HepG2 (cell line): Measurements from ENCODE around the gene ZNF683. TPM values are rescaled to one million over a fixed set of nuclear protein-coding genes. Genes with fewer than 3 reads are reported as not detected.
A peak's percentile ranks its signal among the peaks of the same experiment; 100 is the strongest.

Source experiments
- ATAC-seq: fragments of 200-7000 bp; cut with Tn5 transposase; 3 replicates; pipeline ENCODE4 v1.9.1; 2020; ENCODE audit warnings: mild to moderate bottlenecking, moderate library complexity
- BruUV-seq: library from RNA; stranded (reverse); fragments of 400-500 nt; replicated peaks from 2 replicates; lab custom pipeline; 2021; lab: Mats Ljungman, UMichigan
- CTCF ChIA-PET: fragments of 300-600 bp; formaldehyde crosslinking; extraction: SDS; loops from one replicate; lab custom pipeline; 2021; ENCODE audit warnings: low total read pairs, inconsistent platforms, low intra/inter-chr PET ratio; lab: Yijun Ruan, JAX
- POLR2A ChIA-PET: fragments of 350-600 bp; sonication (Branson Sonifier 250); formaldehyde crosslinking; loops from one replicate; lab custom pipeline; 2020; ENCODE audit warnings: antibody characterized with exemption, inconsistent platforms; lab: Yijun Ruan, JAX
- DNase-seq: peaks from one replicate; pipeline ENCODE4 v3.0.0-alpha.2; 2015; ENCODE audit warnings: low spot score
- FAIRE-seq: peaks from 3 replicates; lab custom pipeline; 2011; peaks lifted over from hg19 to GRCh38; lab: Jason Lieb, UNC
- H2AFZ ChIP-seq: one replicate; pipeline ENCODE4 v1.6.1; 2011; ENCODE audit warnings: low read length, inconsistent platforms
- H3K27ac ChIP-seq: fragments of 300-600 bp; 3 replicates; pipeline ENCODE4 v1.8.0; 2011; ENCODE audit warnings: mixed run types, mild to moderate bottlenecking, mixed read lengths, low read length, inconsistent platforms; ENCODE audit not compliant: insufficient read depth; ENCODE audit errors: extremely low read length
- H3K27me3 ChIP-seq, 2 experiments: fragments of 200-600 bp in 1 of 2; 2 replicates in 1 of 2; 3 replicates in 1 of 2; pipeline versions ENCODE4 v1.6.0 to v1.8.0; 2011; ENCODE audit warnings: low read length in 2 of 2, mild to moderate bottlenecking in 2 of 2, moderate library complexity in 2 of 2, inconsistent platforms in 1 of 2; ENCODE audit not compliant: insufficient read depth in 2 of 2, control insufficient read depth in 1 of 2
- H3K36me3 ChIP-seq, 2 experiments: fragments of 200-600 bp in 1 of 2; replicated peaks in 1 of 2; 2 replicates in 1 of 2; 3 replicates in 1 of 2; pipeline versions ENCODE4 v1.5.1 to v1.8.0; 2011; ENCODE audit warnings: low read length in 2 of 2, inconsistent platforms in 1 of 2; ENCODE audit not compliant: insufficient read depth in 2 of 2, control insufficient read depth in 1 of 2
- H3K4me1 ChIP-seq: 2 replicates; pipeline ENCODE4 v1.5.1; 2012; ENCODE audit warnings: low read length, inconsistent platforms; ENCODE audit not compliant: insufficient read depth
- H3K4me2 ChIP-seq: 2 replicates; pipeline ENCODE4 v1.6.0; 2011; ENCODE audit warnings: low read depth, low read length, inconsistent platforms
- H3K4me3 ChIP-seq, 3 experiments: fragments of 200-600 bp in 1 of 3; sonication (generic), shearing (Covaris generic) in 1 of 3; replicated peaks in 1 of 3; 2 replicates each; pipeline ENCODE4 v1.5.1; 2011 to 2016; ENCODE audit warnings: low read length in 3 of 3, inconsistent platforms in 2 of 3, low read depth in 2 of 3, mild to moderate bottlenecking in 2 of 3, control low read depth in 1 of 3, mixed read lengths in 1 of 3; ENCODE audit not compliant: insufficient read depth in 1 of 3
- H3K79me2 ChIP-seq: one replicate; pipeline ENCODE4 v1.6.1; 2011; ENCODE audit warnings: low read length, inconsistent platforms; ENCODE audit not compliant: insufficient read depth
- H3K9ac ChIP-seq: 2 replicates; pipeline ENCODE4 v1.6.0; 2011; ENCODE audit warnings: mild to moderate bottlenecking, low read depth, low read length, inconsistent platforms; ENCODE audit not compliant: insufficient read depth
- H3K9me3 ChIP-seq: 2 replicates; pipeline ENCODE4 v1.5.1; 2012; ENCODE audit warnings: mild to moderate bottlenecking, low read length
- H4K20me1 ChIP-seq: 2 replicates; pipeline ENCODE4 v1.6.0; 2011; ENCODE audit warnings: inconsistent platforms, mild to moderate bottlenecking, low read length, moderate library complexity; ENCODE audit not compliant: insufficient read depth
- ATF1 ChIP-seq: IDR thresholded peaks from 2 replicates; pipeline ENCODE4 v1.6.1; 2016; ENCODE audit warnings: mild to moderate bottlenecking, control low read depth
- BRCA1 ChIP-seq: sonication (generic); formaldehyde crosslinking; IDR thresholded peaks from 2 replicates; pipeline ENCODE4 v1.4.0; 2020; ENCODE audit warnings: missing genetic modification reagents
- FIP1L1 ChIP-seq: fragments of 200-400 bp; formaldehyde crosslinking; IDR thresholded peaks from 2 replicates; pipeline ENCODE4 v1.6.1; 2018; ENCODE audit warnings: low read depth, mild to moderate bottlenecking, low read length, moderate library complexity, borderline replicate concordance; ENCODE audit not compliant: insufficient read depth
- KLF15 ChIP-seq: sonication (generic); formaldehyde crosslinking; IDR thresholded peaks from 2 replicates; pipeline ENCODE4 v1.8.1; 2023; ENCODE audit warnings: borderline replicate concordance, mild to moderate bottlenecking, inconsistent platforms, missing genetic modification reagents, mixed read lengths
- ZBTB25 ChIP-seq: IDR thresholded peaks from 2 replicates; pipeline ENCODE4 v1.6.1; 2018; ENCODE audit warnings: missing genetic modification reagents
- ZKSCAN8 ChIP-seq: IDR thresholded peaks from 2 replicates; pipeline ENCODE4 v1.6.1; 2016; ENCODE audit warnings: borderline replicate concordance, missing genetic modification reagents, missing compliant biosample characterization
- ZMYM3 ChIP-seq: sonication (generic); formaldehyde crosslinking; IDR thresholded peaks from 2 replicates; pipeline ENCODE4 v1.5.1; 2020; ENCODE audit warnings: mild to moderate bottlenecking, missing genetic modification reagents
- ZNF205 ChIP-seq: IDR thresholded peaks from 2 replicates; pipeline ENCODE4 v1.6.1; 2018; ENCODE audit warnings: missing biosample characterization, missing genetic modification reagents
- ZNF317 ChIP-seq: sonication (generic); formaldehyde crosslinking; IDR thresholded peaks from 2 replicates; pipeline ENCODE4 v1.5.0; 2020; ENCODE audit warnings: mild to moderate bottlenecking, missing genetic modification reagents
- WGBS: methylation state at CpG from one replicate; pipeline ENCODE4 v1.1.6; 2017; ENCODE audit warnings: low lambda C conversion rate; 5-methylcytosine and 5-hydroxymethylcytosine counted together
- in situ Hi-C: cut with HindIII; loops from 2 replicates; pipeline ENCODE4 v1.10.0; 2017; ENCODE audit warnings: low pct_unique_long_range_greater_than_20kb; ENCODE audit not compliant: extremely low pct_ligation_motif_present
- intact Hi-C: fragments of 100-400 bp; cut with micrococcal nuclease; formaldehyde crosslinking; loops from one replicate; pipeline ENCODE4 v1.10.0; 2022; ENCODE audit not compliant: unreplicated experiment
- polyA plus RNA-seq, 8 experiments: library from polyadenylated mRNA; depleted of rRNA in 3 of 8; stranded (reverse) in 7 of 8; unstranded in 1 of 8; fragments of >200 nt; fragmentation: Illumina TruSeq in 4 of 8; extraction: Trizol in 4 of 8; gene quantifications; 2 replicates each; pipeline versions ENCODE4 v1.2.1 to v1.2.3, GENCODE V29; 2011 to 2016; ENCODE audit warnings: low read depth in 4 of 8, missing spikeins in 1 of 8, mixed read lengths in 1 of 8; ENCODE audit not compliant: insufficient read depth in 1 of 8
- total RNA-seq, 5 experiments: library from RNA; depleted of rRNA; stranded (reverse); fragments of >200 nt; fragmentation: Illumina TruSeq; extraction: Trizol; gene quantifications; 2 replicates each; pipeline ENCODE4 v1.2.3, GENCODE V29; 2016; ENCODE audit warnings: low read depth in 1 of 5

The ZNF683 gene
- total and polyA plus RNA-seq, 2 of the 13 experiments (the other 11 are each of a cell fraction or from before 2014, with no cell fraction given) = not detected

- Histone ChIP-seq H3K27me3 (no peaks in the 10 kb centered on the region), H3K4me3 (no peak overlapping the region), H3K4me2 (no peak overlapping the region), H4K20me1 (no peaks in the 10 kb centered on the region), H3K79me2 (no peaks in the 10 kb centered on the region), H3K9ac (no peak overlapping the region), H3K36me3 (no peaks in the 10 kb centered on the region), H3K27ac (no peak overlapping the region), H3K4me1 (peaks cover 23% of the 10 kb centered on the region), H2AFZ (no peak overlapping the region), H3K9me3 (no peaks in the 10 kb centered on the region)
- in situ Hi-C loops = no loop called here
- DNase-seq (no peak), ATAC-seq (no peak), FAIRE-seq (no peak)
- POLR2A ChIA-PET = interaction anchor here (3.4 kb wide), 1 partner anchor 10 kb away, joined by 20 read pairs; no protein-coding TSS in a partner anchor
- TF ChIP-seq ZMYM3 (CRISPR knock-in tag) (0 out of 2 replicates have a peak, but pooled peaks have one; percentile 18), ZNF205 (CRISPR knock-in tag) (no peak), ZKSCAN8 (CRISPR knock-in tag) (peak; percentile 70; the same call in 1 of the 2 replicates)
- 88% methylated on average over 4 of the region's 4 CpGs for WGBS
- intact Hi-C loops = no loop called here
- BruUV-seq = no TSS peak
- CTCF ChIA-PET = no interaction called here
These were observed 32.5 kb downstream of the ZNF683 start for GRCh38 chr1:26340047-26340481.

DNA sequence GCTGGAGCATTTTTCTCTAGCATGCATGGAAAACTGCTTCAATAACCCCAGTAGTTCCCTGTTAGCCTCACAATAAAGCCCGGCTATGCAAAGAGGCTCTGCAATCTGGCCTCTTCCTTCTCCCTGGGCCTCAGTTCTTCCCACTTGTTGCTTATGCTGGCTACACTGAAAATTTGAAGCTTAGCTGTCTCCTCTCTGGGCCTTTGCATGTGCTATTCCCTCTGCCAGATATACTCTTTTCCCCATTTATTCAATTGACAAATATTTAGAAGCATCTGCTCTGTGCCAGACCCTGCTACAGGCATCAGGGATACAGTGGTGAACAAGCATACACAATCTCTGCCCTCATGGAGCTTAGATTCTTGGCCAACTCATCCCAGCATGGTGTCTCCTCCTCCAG lies 33.9 kb downstream of the ZNF683 start:
- ATAC-seq (no peak), FAIRE-seq (no peak), DNase-seq (no peak)
- Histone ChIP-seq H3K27me3 (no peaks in the 10 kb centered on the region), H3K79me2 (no peaks in the 10 kb centered on the region), H4K20me1 (no peaks in the 10 kb centered on the region), H2AFZ (no peak overlapping the region), H3K36me3 (no peaks in the 10 kb centered on the region), H3K9me3 (no peaks in the 10 kb centered on the region), H3K4me2 (no peak overlapping the region), H3K4me1 (peaks cover 23% of the 10 kb centered on the region), H3K27ac (no peak overlapping the region), H3K4me3 (no peak overlapping the region), H3K9ac (no peak overlapping the region)
- BruUV-seq = no TSS peak
- POLR2A ChIA-PET = interaction anchor here (3.4 kb wide), 1 partner anchor 11 kb away, joined by 20 read pairs; no protein-coding TSS in a partner anchor
- in situ Hi-C loops = no loop called here
- TF ChIP-seq ZNF317 (CRISPR knock-in tag) = no peak
- no peak for TF ChIP-seq ZBTB25 (CRISPR knock-in tag)
- no peak for TF ChIP-seq KLF15 (CRISPR knock-in tag)
- TF ChIP-seq FIP1L1 = no peak
- TF ChIP-seq ATF1 (CRISPR knock-in tag) = no peak
- TF ChIP-seq BRCA1 = no peak
- CTCF ChIA-PET = no interaction called here
- intact Hi-C loops = no loop called here
- WGBS = 100% methylated on average over 1 of the region's 1 CpG
